Activated CD8-positive, alpha-beta memory T cell treated with anti-CD3 and anti-CD28 coated beads, Interleukin-2, amount 10 ng/mL, durations not matched to agents 7 days and 5 days (primary cell): ENCODE measurements around the gene TMEM161A. TPM values are rescaled to one million over a fixed set of nuclear protein-coding genes. Genes with fewer than 3 reads are reported as not detected.
"Not testable (repeated sequence)": the region's sequence is repeated elsewhere in the genome, so short reads cannot be mapped to it uniquely, and the experiment has no call there.

Source experiments
- ATAC-seq: fragments of 150-1000 bp; cut with Tn5 transposase; one replicate; pipeline ENCODE4 v1.10.0; 2021; ENCODE audit warnings: moderate library complexity
- CTCF ChIA-PET: fragments of 350-600 bp; sonication (Branson Sonifier 250); formaldehyde crosslinking; loops from one replicate; lab custom pipeline; 2021; ENCODE audit warnings: antibody characterized with exemption; lab: Charles Lee
- DNase-seq: peaks from one replicate; pipeline ENCODE4 v3.0.0-alpha.2; 2020
- H3K27ac Mint-ChIP-seq: one replicate; pipeline ENCODE4 v1.8.0; 2021; ENCODE audit warnings: mild to moderate bottlenecking, mixed read lengths
- H3K27me3 Mint-ChIP-seq: one replicate; pipeline ENCODE4 v1.8.0; 2021; ENCODE audit warnings: mixed read lengths
- H3K36me3 Mint-ChIP-seq: one replicate; pipeline ENCODE4 v1.8.0; 2021; ENCODE audit warnings: mild to moderate bottlenecking, mixed read lengths
- H3K4me1 Mint-ChIP-seq: one replicate; pipeline ENCODE4 v1.8.0; 2021; ENCODE audit warnings: mixed read lengths
- H3K4me3 Mint-ChIP-seq: one replicate; pipeline ENCODE4 v1.8.0; 2021; ENCODE audit warnings: mild to moderate bottlenecking, moderate library complexity, mixed read lengths
- H3K9me3 Mint-ChIP-seq: one replicate; pipeline ENCODE4 v1.8.0; 2022; ENCODE audit warnings: low read depth, mixed read lengths
- total RNA-seq, 2 experiments: library from RNA; stranded (reverse); gene quantifications; one replicate each; pipeline ENCODE4 v1.2.3, GENCODE V29; 2021

Gene TMEM161A
- total RNA-seq, 2 experiments from 2014 or later = 22.0 to 25.1 TPM

DNA sequence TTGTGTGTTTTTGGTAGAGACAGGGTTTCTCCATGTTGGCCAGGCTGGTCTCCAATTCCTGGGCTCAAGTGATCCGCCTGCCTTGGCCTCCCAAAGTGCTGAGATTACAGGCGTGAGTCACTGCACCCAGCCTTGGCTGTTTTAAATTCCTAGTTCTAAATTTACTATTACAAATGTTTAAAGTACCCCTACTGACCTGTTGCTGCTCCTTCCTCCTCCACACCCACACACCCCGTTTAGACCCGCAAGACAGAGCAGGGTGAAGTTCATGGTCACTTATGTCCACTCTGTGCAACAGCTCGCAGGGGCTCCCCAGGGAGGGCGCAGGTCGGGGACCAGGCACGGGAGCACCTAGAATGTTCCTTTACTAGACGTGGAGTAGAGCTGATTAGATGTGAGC is 28.7 kb downstream of the TMEM161A start:
- no peak overlapping the region for H3K27ac Mint-ChIP-seq
- CTCF ChIA-PET = no interaction called here
- H3K36me3 Mint-ChIP-seq = no peaks in the 10 kb centered on the region
- H3K9me3 Mint-ChIP-seq = no peaks in the 10 kb centered on the region
- no peak overlapping the region for H3K4me3 Mint-ChIP-seq
- no peaks in the 10 kb centered on the region for H3K27me3 Mint-ChIP-seq
- ATAC-seq = no peak
- peaks cover 9% of the 10 kb centered on the region for H3K4me1 Mint-ChIP-seq
- DNase-seq = no peak

DNA sequence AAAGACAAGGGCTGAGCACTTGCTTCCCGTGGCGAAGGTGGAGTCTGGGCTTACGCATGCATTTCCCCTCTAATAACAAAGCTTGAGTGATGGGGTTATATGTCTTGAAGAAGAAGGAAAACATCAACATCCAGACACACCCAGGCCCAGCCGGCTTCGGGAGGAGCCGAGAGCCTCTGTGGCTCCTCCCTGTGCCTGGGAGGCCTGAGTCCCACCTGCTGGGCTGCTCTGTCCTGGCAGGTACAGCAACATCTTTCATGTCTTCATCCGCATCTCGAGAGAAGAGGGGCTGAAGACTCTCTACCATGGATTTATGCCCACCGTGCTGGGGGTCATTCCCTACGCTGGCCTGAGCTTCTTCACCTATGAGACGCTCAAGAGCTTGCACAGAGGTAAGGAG is 30.6 kb downstream of the TMEM161A start:
- H3K36me3 Mint-ChIP-seq = no peaks in the 10 kb centered on the region
- no peak for ATAC-seq
- H3K4me1 Mint-ChIP-seq = peaks cover 1% of the 10 kb centered on the region
- H3K27ac Mint-ChIP-seq = no peak overlapping the region
- no peak for DNase-seq
- H3K9me3 Mint-ChIP-seq = no peaks in the 10 kb centered on the region
- CTCF ChIA-PET = interaction anchor here (0.6 to 1.5 kb wide), 2 partner anchors 8 to 122 kb away, joined by 3 to 4 read pairs; no protein-coding TSS in a partner anchor
- no peaks in the 10 kb centered on the region for H3K27me3 Mint-ChIP-seq
- no peak overlapping the region for H3K4me3 Mint-ChIP-seq

DNA sequence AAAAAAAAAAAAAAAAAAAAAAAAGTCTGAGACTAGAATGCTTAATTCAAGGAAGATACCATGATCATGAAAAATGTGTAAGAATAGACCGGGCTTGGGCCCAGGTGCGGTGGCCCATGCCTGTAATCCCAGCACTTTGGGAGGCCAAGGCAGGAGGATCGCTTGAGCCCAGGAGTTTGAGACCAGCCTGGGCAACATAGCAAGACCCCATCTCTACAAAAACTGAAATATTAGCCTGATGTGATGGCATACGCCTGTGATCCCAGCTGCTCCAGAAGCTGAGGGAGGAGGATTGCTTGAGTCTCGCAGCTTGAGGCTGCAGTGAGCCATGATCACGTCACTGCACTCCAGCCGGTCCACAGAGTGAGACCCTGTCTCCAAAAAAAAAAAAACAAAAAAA is 31.3 kb downstream of the TMEM161A start:
- ATAC-seq, H3K4me3 Mint-ChIP-seq, H3K27ac Mint-ChIP-seq, H3K9me3 Mint-ChIP-seq, H3K36me3 Mint-ChIP-seq, DNase-seq, H3K27me3 Mint-ChIP-seq, H3K4me1 Mint-ChIP-seq: not testable (repeated sequence)
- CTCF ChIA-PET = interaction anchor here (0.6 to 1.5 kb wide), 3 partner anchors 9 to 122 kb away, joined by 3 to 4 read pairs (median 4); no protein-coding TSS in a partner anchor

GRCh38 chr19:19106056-19106551 is 32.2 kb downstream of the TMEM161A start:
- no peaks in the 10 kb centered on the region for H3K9me3 Mint-ChIP-seq
- H3K4me3 Mint-ChIP-seq = no peak overlapping the region
- H3K4me1 Mint-ChIP-seq = peaks cover 1% of the 10 kb centered on the region
- no peaks in the 10 kb centered on the region for H3K36me3 Mint-ChIP-seq
- CTCF ChIA-PET = no interaction called here
- DNase-seq = no peak
- H3K27ac Mint-ChIP-seq = no peak overlapping the region
- no peak for ATAC-seq
- no peaks in the 10 kb centered on the region for H3K27me3 Mint-ChIP-seq

DNA sequence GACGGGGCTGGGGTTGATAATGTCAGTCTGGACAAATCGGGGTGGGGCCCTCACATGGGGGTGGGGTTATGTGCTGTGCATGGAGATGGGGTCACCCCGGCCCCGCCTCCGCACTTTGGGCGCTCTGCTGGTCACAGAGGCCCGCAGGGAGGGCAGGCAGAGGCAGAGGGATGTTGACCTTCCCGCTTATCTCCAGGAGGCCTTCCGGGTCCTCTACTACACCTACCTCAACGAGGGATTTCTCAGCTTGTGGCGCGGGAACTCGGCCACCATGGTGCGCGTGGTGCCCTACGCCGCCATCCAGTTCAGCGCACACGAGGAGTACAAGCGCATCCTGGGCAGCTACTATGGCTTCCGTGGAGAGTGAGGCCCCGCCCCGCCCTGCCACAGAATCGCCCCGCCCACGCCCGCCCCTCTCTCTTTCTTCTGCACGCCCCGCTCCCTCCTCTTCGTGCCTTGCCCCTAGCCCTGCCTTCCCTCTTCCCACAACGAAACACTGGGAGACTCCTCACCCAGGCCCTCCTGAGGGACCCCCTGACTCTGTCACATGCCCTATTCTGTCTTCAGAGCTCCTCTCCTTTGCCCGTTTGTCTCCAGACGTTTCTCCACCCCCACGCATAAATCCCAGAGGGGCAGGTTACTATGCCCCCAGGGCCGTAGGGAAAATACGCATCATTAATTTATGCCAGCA is 32.8 kb downstream of the TMEM161A start:
- Mint-ChIP-seq H3K4me3 (no peak overlapping the region), H3K27ac (no peak overlapping the region), H3K4me1 (no peaks in the 10 kb centered on the region), H3K9me3 (no peaks in the 10 kb centered on the region), H3K27me3 (no peaks in the 10 kb centered on the region), H3K36me3 (no peaks in the 10 kb centered on the region)
- DNase-seq = no peak
- CTCF ChIA-PET = no interaction called here
- ATAC-seq = no peak

DNA sequence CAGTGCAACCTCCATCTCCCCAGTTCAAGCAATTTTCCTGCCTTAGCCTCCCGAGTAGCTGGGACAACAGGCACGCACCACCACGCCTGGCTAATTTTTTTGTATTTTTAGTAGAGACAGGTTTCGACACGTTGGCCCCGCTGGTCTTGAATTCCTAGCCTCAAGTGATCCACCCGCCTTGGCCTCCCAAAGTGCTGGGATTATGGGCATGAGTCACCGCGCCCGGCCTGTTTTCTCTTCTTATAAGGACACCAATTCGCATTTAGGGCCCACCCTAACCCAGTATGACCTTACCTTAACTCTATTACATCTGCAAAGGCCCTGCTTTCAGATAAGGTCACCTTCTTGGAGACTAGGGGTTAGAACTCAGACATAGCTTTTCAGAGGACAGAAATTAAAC is 35.1 kb downstream of the TMEM161A start:
- ATAC-seq = no peak
- no peaks in the 10 kb centered on the region for H3K4me1 Mint-ChIP-seq
- no peaks in the 10 kb centered on the region for H3K36me3 Mint-ChIP-seq
- no peak for DNase-seq
- H3K4me3 Mint-ChIP-seq = no peak overlapping the region
- no peak overlapping the region for H3K27ac Mint-ChIP-seq
- H3K9me3 Mint-ChIP-seq = no peaks in the 10 kb centered on the region
- H3K27me3 Mint-ChIP-seq = no peaks in the 10 kb centered on the region
- CTCF ChIA-PET = no interaction called here

GRCh38 chr19:19102566-19102965 is 35.7 kb downstream of the TMEM161A start:
- H3K27me3 Mint-ChIP-seq, DNase-seq, ATAC-seq, H3K36me3 Mint-ChIP-seq, H3K9me3 Mint-ChIP-seq, H3K4me3 Mint-ChIP-seq, CTCF ChIA-PET, H3K27ac Mint-ChIP-seq, H3K4me1 Mint-ChIP-seq: not testable (repeated sequence)

GRCh38 chr19:19101540-19101939 is 36.7 kb downstream of the TMEM161A start:
- Mint-ChIP-seq H3K36me3 (no peaks in the 10 kb centered on the region), H3K9me3 (no peaks in the 10 kb centered on the region), H3K4me1 (no peaks in the 10 kb centered on the region), H3K4me3 (no peak overlapping the region), H3K27ac (no peak overlapping the region), H3K27me3 (no peaks in the 10 kb centered on the region)
- DNase-seq (no peak), ATAC-seq (no peak)
- CTCF ChIA-PET = no interaction called here

DNA sequence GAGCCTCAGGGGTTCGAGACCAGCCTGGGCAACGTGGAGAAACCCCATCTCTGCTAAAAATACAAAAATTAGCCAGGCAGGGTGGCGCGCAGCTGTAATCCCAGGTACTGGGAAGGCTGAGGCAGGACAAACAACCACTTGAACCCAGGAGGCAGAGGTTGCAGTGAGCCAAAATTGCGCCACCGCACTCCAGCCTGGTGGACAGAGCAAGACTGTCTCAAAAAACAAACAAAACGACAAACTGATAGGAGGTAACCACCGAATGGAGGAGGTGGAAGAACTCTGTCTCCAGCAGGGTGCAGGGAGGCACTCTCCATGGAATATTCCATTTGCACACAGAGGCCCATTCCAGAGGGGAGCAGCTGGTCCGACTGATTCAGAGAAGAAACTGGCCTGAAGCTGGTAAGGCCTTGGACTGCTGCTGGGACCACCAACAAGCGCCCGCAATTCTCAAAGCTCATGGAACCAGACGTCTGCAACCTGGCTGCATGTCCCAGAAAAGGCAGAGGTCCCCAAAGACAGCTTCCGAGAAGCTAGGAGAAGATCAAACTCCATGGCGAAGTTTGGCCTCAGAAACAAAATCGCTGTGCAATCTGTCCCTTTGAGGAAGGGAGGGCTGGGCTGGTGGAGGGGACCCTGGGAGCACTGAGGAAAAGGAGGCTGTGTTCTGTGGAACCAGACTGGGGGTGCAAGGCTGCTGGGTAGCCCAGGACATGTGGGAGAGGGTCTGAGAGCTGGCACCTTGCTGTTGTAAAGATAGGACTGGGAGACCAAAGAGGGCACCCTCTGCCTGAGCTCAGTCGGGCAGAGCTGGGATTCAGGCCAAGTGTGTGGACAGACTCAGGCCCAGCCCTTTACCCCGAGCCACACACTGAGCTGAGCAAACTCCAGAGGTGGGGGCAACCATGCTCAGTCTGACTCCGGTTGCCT is 39.3 kb downstream of the TMEM161A start:
- ATAC-seq = no peak

GRCh38 chr19:19098084-19098702 is 40.1 kb downstream of the TMEM161A start:
- Mint-ChIP-seq H3K9me3 (no peaks in the 10 kb centered on the region), H3K27me3 (no peaks in the 10 kb centered on the region), H3K36me3 (no peaks in the 10 kb centered on the region), H3K4me1 (no peaks in the 10 kb centered on the region), H3K27ac (no peak overlapping the region), H3K4me3 (no peak overlapping the region)
- ATAC-seq (no peak), DNase-seq (no peak)
- CTCF ChIA-PET = interaction anchor here (1.3 kb wide), 1 partner anchor 10 kb away, joined by 3 read pairs; no protein-coding TSS in a partner anchor

More for the DNA sequence above, 39.3 kb downstream of the TMEM161A start:
- Mint-ChIP-seq H3K4me1 (no peaks in the 10 kb centered on the region), H3K27me3 (no peaks in the 10 kb centered on the region), H3K9me3 (no peaks in the 10 kb centered on the region), H3K4me3 (no peak overlapping the region), H3K36me3 (no peaks in the 10 kb centered on the region), H3K27ac (no peak overlapping the region)
- CTCF ChIA-PET = interaction anchor here (1.3 kb wide), 1 partner anchor 11 kb away, joined by 3 read pairs; no protein-coding TSS in a partner anchor
- DNase-seq = no peak

DNA sequence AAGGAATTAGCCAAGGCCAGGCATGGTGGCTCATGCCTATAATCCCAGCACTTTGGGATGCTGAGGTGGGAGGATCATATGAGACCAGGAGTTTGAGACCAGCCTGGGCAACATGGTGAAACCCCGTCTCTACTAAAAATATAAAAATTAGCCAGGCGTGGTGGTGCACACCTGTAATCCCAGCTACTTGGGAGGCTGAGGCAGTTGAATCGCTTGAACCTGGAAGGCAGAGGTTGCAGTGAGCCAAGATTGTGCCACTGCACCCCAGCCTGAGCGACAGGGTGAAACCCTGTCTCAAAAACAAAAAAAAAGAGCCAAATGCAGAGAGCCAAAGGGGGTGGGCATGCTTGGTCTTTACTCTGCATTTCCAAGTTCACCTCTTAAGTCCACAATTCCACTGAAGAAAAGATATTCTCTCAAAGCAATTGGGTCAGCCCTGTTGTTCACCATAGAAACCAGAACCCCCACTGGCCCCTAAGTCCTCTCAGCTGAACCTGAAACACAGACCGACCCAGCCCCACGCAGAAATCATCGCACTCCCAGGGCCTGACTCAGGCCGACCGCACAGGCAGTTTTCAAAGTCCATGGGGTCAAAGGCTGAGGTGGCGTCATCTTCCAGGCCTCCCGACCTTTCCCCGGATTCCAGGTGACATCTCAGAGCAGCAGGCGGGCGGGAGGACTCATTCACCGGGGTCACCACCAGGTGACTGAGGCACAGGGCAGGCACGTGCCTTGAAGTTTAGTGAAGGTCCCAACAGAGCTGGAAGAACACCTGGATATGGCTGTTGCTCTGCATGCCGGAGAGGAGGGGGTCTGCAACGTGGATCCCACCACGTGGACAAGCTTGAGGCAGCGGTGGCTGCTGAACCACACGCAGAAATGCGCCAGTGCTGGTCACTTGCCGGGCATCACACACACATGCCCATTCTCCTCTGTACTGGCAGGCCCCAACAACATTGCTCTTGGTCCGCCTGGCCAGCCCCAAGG is 41.3 kb downstream of the TMEM161A start:
- CTCF ChIA-PET = no interaction called here
- Mint-ChIP-seq H3K9me3 (no peaks in the 10 kb centered on the region), H3K27ac (no peak overlapping the region), H3K36me3 (no peaks in the 10 kb centered on the region), H3K4me1 (no peaks in the 10 kb centered on the region), H3K4me3 (no peak overlapping the region), H3K27me3 (no peaks in the 10 kb centered on the region)
- DNase-seq (no peak), ATAC-seq (no peak)

GRCh38 chr19:19095691-19096090 is 42.6 kb downstream of the TMEM161A start:
- ATAC-seq (no peak), DNase-seq (no peak)
- no peaks in the 10 kb centered on the region for H3K9me3 Mint-ChIP-seq
- no peaks in the 10 kb centered on the region for H3K27me3 Mint-ChIP-seq
- CTCF ChIA-PET = no interaction called here
- no peaks in the 10 kb centered on the region for H3K36me3 Mint-ChIP-seq
- H3K27ac Mint-ChIP-seq = no peak overlapping the region
- no peak overlapping the region for H3K4me3 Mint-ChIP-seq
- H3K4me1 Mint-ChIP-seq = no peaks in the 10 kb centered on the region
